ENCODE results near the gene CAPN12.

CAPN12 gene

DNA sequence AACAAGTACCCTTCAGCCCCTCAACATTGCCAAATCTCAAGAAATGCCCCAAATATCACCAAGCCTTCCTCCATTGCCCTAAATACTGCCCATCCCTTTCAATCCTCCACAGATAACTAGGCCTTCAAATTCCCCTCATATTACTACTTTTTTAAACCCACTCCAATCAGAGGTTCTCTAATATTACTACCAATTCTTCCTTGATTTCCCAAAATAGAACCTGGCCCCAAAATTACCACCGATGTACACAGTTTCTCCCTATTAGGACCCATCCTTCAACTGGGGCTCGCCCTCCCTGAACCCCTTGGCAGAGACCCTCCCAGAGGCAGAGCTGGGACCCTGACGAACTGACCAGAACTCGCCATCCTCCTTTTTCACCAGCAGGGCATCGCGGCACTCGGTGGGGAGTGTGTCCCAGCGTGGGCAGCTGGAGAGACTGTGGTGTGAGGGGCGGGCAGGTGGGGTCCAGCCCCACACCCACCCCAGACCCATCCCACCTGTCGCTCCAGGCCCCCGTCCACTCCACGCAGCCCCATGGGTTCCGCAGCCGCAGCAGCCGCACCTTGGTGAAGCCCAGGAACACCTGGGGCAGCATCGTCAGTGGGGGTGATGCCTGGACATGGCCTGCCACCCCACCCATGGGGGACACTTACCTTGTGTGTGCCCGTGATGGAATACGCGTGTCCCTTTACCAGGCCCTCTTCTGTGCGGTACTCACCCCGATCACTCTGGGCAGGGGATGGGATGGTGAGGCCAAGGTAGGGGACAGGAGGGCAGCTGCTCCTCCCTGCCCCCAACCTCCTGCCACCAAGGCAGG is 6.1 kb downstream of the CAPN12 start:
- peak; percentile 7 for DNase-seq (ENCODE audit: low read depth)

DNA sequence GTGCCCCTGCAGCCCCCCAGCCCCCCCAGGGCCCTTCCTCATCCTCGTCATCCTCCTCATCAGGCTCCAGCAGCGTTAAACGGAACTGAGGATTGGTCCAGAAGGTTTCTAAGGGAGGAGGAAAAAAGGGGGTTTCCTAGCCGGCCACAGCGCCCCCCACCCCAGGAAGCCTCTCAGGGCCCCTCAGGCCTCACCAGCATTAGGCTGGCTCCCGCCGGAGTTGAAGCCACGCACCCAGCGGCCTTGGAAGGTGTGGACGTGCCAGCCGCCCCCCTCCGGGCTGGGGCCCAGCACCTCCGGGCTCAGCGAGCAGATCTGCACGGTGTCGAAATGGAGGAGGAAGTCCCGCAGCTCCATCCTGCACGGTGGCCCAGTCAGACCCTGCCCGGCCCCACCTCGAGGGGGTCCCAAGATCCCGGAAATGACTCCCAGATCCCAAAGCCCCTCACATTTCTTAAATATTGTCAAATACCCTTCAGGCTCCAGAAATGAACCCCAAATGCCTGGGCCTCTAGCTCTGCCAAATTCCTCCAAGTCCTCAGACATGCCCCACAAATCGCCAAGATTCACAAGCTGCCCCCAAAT is 6.9 kb downstream of the CAPN12 start:
- peak; percentile 4 for DNase-seq (ENCODE audit: low read depth)

DNA sequence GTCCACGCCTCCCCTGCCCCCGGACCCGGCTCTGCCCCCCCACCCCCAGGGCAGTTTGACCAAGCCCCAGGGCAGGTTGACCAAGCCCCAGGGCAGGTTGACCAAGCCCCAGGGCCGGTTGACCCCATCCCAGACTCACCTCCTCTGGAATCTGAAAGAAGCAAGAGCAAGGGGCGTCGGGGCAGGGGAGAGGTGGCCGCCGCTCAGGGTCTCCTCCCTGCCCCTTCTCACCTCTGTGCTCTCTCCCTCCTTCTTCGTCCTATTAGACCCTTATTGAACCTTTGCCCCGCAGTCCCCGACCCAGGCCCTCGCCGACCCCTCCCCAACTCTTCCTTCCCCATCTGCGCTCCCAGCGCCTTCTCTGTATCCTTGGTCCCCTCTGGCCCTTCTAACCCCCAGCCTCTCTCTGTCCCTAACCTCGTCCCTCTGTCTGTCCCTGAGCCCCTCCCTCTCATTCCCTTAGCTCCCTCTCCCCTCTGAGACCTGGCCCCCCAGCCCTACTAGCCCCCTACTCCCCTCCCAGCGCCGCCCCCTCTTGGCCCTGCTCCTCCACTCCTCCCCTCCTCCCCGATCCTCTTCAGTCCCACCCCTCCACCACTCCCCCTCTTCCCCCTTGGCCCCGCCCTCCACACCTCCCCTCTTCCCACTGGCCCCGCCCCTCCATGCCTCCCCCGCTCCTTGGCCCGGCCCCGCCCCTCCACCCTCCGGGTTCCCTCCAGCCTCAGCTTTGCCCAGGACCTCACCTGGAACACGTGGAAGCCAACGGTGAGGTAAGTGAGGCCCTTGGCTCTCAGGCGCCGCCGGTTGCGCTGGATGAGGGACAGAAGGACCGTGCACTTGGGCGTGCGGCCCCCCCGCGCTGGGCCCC is 7.6 kb downstream of the CAPN12 start:
- DNase-seq (ENCODE audit: low read depth), result peak; percentile 66

DNA sequence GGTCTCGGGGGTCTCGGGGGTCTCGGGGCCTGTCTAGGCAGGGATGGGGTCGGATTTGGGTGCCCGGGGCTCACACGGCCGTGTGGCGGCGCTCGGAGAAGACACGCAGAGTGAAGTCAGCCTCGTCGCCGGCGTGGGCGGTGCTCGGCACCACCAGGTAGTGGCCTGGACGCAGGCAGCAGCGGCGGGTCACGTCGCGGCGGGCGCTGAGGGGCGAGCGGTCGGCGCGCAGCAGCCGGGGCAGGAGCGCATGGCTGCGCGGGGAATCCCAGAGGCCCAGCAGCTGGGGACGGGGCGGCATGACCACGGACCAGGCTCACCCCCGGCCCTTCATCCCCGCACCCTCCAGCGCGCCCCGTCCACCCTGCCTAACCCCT is 8.2 kb downstream of the CAPN12 start:
- peak; percentile 44 for DNase-seq (ENCODE audit: low read depth)

DNA sequence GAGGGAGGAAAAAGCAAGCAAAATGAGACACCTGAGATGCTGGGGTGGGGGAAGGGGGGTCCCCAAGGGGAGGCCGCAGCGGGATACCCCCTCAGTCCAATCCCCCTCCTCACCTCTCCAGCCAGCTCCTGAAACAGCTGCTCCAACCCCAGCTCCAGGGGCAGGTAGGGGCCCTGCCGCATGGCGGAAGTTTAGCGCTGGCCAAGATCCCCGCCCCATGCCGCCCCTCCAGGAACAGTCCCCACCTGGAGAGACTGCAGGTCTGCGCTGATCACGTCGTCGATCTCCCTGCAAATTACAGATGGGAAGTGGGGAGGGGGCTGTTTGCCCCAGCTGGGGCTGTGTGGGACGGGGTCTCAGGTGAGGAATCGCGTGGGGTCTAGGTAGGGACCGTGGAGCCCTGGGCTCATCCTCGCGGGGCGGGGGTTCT is 9.0 kb downstream of the CAPN12 start:
- peak; percentile 30 for DNase-seq (ENCODE audit: low read depth)

DNA sequence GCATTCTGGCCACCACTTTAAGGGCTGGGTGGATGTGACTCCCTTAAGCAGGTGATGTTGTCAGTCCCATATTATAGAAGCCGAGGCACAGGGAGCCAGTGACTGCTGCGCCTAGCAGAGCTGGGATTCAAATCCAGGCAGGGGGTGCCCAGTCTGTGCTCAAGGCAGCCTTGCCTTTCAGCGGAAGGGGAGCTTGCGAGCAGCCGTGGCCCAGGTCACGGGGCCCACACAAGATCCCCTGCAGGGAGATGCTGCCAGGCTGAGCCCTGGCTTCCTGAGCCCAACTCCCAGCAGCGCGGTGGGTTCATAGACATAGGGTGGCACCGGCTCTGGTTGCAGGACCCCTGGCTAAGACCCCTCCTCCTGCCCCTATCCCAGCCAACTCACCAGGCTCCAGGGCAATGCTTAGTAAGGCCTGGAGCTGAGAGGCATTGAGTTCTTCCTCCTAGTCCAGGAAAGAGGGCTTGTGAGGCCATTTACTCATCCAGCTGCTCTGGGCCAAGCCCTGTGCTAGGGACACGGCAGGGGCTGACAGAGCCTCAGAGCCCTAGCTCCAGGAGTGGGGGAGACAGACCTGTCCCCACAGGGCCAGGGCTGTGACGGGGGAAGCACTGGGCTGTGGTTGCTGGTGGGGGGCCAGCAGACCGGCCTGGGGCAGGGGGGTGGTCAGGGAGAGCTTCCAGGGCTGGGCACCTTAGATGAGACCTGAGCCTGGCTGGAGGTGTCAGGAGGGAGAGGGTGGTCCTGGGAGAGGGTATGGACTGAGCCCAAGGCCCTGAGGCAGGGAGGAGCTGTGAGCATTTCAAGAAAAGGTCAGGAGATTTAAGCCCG is 9.6 kb downstream of the CAPN12 start:
- DNase-seq (ENCODE audit: low read depth), result peak; percentile 56

DNA sequence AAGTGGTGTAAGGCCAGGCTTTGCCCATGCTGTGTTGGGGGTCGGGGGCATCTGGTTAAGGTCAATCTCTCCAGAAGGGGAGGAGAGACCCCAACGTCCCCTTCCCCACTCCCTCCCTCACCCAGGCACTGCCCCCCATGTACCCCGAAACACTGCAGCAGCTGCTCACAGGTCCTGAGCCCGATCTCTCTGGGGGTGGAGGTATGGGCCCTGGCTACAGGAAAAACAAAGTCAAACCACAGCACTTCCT is 10.2 kb downstream of the CAPN12 start:
- no peak for DNase-seq (ENCODE audit: low read depth)

DNA sequence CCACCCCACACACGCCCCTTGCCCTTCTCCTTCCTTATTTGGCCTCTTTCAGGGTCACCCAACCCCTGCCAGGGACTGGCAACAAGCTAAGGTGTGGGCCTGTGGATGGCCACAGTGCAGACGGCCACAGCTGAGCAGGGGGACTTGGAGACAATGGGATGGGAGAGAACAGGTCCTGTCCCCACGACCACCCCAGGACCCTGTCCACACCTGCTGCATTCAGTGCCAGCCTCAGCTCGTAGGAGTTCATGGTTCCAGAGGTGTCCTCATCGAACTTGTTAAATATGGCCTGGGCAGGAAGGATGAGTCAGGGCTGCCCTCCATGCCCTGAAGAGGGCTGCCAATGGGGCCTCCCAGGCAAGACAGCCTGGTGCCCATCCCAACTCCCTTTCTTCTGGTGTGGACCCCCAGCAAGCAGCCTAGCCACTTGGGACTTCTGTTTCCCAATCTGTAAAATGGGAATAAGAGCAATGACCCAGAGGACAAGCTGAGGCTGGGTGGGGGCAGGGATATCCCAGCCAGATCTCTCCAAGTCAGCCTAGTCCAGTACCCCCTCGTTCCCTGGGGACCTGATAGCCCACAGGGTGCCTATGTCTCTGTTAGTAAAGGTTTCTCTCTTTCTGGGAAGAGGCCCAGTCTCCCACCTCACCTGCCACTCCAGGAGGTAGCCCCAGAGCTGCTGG is 10.6 kb downstream of the CAPN12 start:
- peak; percentile 62 for DNase-seq (ENCODE audit: low read depth)

DNA sequence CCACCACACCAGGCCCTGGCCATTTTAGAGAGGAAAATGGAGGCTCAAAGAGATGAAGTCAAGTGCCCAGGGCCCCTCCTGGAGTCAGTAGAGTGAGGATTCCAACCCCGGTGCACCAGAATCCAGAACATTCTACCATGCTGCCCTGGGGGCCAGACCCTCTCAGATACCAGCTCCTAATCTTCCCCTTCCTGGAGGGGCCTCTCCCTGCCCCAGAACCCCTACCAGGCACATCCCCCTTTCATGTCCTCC is 11.1 kb downstream of the CAPN12 start:
- DNase-seq (ENCODE audit: low read depth), result no peak

DNA sequence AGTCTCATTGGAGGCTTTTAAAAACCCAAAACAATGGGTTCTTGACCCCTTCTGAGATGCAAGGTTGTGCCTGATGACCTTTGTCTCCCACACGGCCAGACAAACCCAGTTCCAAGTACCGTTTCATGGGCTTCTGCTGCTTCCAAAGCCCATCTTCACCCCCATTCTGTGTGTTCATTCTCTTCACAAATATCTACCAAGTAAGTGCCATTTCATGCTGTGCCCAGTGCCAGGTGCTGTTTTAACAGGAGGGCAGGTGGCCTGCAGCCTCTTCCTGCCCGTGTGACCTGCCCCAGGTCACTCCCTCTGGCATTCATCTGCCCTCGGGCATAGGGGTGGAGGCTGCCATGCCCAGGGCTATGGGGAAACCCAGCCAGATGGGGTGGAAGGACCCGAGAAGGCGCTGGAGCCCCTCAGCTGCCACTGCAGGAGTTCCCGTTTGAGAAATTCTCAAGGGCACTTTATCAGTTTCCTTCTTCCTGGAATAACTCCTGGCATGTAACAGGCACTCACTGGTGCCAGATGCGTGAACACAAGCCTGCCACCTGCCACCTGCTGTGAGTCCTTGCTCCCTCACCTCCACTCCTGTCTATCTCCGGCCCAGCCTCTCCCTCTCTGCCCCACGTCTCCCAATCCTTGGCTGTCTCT is 12.5 kb downstream of the CAPN12 start:
- no peak for DNase-seq (ENCODE audit: low read depth)

DNA sequence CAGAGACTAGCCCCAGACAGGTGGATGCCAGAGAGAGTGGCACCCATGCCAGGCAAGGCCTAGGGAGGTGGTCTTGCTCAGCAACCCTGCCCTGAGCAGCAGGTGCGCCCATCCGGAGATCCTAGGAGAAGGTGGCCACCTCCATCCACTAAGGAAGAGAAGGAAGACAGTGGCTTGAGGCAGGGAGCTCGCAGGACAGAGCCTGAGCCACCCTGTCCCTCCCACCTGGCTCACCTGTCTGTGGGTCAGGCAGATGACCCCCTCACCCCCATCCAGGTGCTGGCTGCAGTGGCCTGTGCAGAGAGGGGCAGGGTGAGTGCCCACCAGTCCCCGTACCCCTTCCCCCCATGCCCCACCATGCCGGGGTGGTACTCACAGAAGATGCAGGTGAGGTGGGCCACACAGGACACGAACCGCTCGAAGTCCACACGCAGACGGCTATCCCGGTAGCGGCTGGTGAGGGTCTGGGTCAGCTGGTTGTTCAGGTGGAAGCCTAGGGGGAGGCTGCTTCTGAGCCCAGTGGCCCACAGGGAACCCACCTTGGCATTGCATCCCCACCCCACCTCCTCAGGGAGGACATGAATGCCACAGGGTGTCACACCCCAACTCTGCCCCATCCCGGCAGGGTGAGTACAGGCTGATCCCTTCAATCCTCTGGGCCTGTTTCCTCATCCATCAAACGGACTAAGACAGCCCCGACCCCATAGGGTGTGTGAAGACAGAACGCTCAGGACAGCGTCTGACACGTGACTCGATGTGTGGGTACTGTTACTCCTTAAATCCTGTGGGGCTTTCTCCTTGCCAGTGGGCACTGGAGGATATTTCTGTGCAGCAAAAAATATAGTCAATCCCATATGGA is 13.3 kb downstream of the CAPN12 start:
- no peak for DNase-seq (ENCODE audit: low read depth)

DNA sequence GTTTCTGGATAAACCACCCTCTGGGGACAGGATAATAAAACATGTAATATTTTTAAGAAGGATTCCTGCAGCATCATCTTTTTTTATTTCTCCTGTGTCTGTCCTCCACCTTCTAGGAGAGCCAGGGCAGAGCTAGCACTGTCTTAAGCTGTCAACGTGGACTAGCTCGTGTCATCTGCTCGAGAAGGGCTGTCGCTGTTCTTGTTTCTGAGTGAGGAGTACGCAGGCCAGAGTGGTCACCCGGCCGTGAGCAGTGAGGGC is 13.9 kb downstream of the CAPN12 start:
- no peak for DNase-seq (ENCODE audit: low read depth)

DNA sequence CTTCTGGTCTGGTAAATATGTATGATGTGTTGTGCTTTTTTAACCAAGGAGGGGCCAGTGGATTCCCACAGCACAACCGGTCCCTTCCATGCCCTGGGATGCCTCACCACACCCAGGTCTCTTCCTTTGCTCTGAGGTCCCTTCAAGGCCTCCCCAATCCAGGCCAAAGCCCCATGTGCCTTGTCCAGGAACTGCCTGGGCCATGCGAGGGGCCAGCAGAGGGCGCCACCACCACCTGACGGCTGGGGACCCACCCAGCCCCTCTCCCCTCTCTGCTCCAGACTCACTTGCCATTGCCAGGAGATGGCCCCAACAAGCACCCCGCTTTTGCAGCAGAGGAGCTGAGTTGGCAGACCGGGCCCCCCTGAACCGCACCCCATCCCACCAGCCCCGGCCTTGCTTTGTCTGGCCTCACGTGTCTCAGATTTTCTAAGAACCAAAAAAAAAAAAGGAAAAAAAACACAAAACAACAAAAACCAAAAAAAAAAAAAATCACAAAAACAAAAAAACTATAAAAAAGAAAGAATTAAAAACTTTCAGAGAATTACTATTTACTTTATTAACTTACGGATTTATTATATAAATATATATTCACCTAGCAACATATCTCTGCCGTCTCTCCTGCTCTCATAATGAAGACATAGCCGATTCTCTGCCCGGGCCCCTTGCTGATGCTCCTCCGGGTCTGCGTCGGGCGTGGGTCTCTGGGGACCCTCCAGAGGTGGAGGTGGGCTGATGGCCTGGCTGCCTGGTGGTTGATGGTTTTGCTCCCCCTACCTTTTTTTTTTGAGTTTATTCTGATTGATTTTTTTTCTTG is 14.4 kb downstream of the CAPN12 start:
- peak; percentile 64 for DNase-seq (ENCODE audit: low read depth)

DNA sequence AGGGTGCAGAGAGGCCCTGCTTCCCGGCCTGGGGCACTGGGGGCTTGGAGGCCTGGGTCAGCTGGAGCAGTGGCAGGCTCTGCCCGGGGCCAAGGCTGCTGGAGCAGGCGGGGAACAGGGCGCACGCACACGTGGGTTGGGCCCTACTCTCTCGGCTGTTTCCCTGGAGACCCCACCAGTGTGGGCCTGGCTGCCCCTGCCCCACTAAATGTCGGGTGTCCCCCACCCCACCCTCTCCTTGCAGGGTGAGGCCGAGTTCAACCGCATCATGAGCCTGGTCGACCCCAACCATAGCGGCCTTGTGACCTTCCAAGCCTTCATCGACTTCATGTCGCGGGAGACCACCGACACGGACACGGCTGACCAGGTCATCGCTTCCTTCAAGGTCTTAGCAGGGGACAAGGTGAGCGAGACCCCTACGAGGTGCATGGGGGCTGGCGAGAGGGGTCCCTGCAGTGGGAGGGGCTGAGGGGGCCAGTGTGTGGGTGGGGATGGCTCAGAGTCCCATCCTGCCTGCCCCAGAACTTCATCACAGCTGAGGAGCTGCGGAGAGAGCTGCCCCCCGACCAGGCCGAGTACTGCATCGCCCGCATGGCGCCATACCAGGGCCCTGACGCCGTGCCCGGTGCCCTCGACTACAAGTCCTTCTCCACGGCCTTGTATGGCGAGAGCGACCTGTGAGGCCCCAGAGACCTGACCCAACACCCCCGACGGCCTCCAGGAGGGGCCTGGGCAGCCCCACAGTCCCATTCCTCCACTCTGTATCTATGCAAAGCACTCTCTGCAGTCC is 15.3 kb downstream of the CAPN12 start:
- no peak for DNase-seq (ENCODE audit: low read depth)

DNA sequence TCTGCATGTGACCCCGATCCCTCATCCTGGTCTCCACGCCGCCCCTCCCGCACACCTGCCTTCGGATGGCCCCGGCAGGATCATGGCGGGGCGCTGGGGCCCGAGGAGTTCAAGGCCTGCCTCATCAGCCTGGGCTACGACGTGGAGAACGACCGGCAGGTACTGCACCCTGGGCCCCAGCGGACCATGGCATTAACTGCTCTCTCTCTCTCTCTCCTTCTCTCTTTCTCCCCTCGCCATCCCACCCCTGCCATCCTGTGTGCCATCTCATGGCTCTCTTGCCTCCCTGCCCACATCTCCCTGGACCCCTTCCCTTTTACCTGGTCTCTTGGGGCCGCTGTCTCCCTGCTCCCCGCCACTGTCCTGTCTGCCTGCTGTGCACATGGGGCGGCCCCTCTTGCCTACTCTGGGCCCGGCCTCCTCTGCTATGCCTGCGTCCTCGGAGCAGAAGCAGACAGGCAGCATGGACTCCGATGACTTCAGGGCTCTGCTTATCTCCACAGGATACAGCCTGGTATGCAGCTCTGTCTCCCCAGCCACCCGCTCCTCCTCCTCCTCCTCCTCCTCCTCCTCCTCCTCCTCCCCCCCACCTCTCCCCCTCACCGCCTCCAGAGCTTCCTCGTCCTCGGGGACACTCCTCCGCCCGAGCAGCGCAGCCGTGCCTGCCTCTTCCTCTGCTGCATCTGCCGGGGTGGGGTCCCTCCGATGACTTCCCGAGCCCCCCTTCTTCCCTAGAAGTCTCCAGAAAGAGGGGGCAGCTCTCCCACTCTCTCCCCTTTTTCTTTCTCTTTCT is 16.2 kb downstream of the CAPN12 start:
- no peak for DNase-seq (ENCODE audit: low read depth)

DNA sequence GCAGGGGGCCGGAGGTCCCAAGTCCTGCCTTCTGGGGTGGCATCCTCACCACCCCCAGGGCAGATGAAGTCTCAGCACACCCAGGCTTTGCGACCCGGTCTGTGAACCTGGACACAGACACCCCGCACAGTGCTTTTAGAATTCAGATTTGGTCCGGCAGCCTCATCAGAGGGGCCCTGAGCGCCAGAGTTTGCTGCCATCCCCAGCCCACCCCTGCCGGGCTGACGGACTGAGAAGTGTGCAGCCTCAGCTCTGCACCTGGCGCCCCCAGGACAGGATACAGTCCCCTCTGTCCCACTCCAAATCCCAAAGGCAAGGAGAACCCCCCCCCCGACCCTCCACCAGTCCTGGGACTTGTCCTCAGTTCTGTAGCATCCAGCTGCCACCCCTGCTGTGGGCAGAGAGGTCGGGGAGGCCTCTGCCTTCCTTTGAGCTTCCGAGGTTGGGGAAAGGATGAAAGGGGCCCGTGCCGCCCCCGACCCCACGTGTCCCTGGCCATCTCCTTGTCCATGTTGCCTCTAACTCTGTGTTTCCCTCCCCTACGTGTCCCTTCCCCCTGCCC is 16.9 kb downstream of the CAPN12 start:
- no peak for DNase-seq (ENCODE audit: low read depth)

DNA sequence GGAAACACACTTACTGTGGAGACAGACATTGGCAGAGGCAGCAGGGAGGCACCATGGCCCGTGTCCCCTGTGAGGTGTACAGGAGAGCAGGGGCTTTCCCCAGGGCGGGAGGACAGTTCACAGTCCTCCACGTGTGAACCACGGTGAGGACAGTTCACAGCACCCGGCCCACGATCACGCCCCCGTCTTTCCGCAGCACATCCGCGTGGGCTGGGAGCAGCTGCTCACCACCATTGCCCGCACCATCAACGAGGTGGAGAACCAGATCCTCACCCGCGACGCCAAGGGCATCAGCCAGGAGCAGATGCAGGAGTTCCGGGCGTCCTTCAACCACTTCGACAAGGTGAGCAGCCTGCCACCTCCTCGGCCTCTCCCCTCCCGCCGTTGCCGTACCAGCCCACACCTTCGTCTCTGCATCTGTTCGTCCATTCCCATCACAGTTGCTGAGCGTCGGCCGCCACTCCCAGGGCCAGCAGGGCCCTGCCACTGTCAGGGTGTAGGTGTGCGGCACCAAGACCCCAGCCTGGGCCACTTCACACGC is 17.4 kb downstream of the CAPN12 start:
- no peak for DNase-seq (ENCODE audit: low read depth)

DNA sequence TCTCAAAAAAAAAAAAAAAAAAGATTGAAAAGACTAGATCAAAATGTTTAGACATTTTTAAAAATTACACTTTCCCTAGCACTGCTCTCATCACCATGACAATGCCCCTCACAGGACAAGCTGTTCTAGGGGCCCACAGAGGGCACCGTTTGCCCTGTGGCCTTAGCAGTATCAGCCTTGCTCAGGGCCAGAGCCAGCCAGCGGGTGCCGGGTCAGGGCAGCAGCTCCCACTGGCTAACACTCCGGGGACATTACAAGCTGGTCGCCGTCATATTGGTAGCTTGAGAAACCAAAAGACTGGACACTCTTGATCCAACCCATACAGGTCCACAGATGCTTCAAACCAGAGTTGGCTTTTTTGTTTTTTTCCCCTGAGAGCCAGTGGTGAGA is 18.0 kb downstream of the CAPN12 start:
- no peak for DNase-seq (ENCODE audit: low read depth)

Measured in EH (cell line).